Measurements from ENCODE around the gene GDAP2. TPM values are rescaled to one million over a fixed set of nuclear protein-coding genes. Genes with fewer than 3 reads are reported as not detected.

The GDAP2 gene, protein sequence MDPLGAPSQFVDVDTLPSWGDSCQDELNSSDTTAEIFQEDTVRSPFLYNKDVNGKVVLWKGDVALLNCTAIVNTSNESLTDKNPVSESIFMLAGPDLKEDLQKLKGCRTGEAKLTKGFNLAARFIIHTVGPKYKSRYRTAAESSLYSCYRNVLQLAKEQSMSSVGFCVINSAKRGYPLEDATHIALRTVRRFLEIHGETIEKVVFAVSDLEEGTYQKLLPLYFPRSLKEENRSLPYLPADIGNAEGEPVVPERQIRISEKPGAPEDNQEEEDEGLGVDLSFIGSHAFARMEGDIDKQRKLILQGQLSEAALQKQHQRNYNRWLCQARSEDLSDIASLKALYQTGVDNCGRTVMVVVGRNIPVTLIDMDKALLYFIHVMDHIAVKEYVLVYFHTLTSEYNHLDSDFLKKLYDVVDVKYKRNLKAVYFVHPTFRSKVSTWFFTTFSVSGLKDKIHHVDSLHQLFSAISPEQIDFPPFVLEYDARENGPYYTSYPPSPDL
- total RNA-seq = 10 to 100 TPM; 31.3 to 36.6 TPM

DNA sequence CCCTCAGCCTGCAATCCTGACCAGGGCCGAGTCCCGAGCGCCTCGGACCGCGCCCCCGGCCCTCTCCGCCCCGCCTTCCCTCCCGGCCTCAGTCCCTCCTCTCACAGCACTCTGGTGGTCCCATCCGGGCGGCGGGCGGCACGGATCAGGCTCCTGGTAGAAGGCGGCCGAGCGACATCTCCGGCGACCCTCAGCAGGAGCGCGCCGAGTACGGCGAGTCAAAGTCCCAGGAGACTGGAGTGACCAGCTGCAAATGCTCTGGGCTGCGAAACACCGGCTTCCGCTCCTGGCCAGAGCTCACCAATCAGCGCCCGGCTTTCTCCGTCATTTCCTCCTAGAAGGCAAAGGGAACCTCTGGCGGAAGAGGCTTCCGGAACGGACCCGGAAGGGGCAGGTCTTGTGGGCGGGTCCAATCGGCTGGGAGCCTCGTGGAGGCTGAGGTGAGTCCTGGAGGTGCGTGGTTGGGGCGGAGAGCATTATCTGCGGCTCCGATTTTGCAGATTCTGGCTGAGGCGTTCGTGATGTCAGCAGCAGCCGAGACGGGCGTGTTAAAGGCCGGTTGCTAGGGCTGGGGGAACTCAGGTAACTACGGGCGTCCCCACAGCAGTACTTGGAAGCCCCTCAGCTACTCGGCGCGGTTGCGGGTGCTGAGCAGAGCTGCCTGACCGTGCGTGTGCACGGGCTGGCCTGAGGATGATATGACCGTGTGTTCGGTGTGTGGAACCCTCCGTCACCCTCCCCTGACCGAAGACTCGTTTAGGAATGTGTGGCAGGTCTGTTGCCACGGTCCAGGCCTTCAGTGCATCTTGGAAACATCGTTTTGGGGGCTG is at the start of gene GDAP2, which contains the start of gene WDR3:
TSS of gene GDAP2 (minus strand) at position 279 of the 830 bp plus-strand sequence. CDS start 9,264 bp downstream, outside the sequence.
TSS of gene WDR3 (plus strand) at position 397 of the 830 bp plus-strand sequence. CDS start 3,581 bp downstream, outside the sequence.
- H3K27me3 Mint-ChIP-seq = no peaks in the 10 kb centered on the region
- H3K9me3 Mint-ChIP-seq = no peaks in the 10 kb centered on the region
- H3K36me3 Mint-ChIP-seq = peaks cover 5% of the 10 kb centered on the region
- peak; percentile 98 to 99 for ATAC-seq
- peak within 1 kb of the TSS; percentile 83 to 88 for H3K27ac Mint-ChIP-seq
- peak; percentile 97 for DNase-seq (ENCODE audit: low spot score)
- H3K4me3 Mint-ChIP-seq = peak within 1 kb of the TSS; percentile 99
- H3K4me1 Mint-ChIP-seq (ENCODE audit: low read depth in 2 of 2) = peaks cover 42 to 51% of the 10 kb centered on the region in 2 donors

DNA sequence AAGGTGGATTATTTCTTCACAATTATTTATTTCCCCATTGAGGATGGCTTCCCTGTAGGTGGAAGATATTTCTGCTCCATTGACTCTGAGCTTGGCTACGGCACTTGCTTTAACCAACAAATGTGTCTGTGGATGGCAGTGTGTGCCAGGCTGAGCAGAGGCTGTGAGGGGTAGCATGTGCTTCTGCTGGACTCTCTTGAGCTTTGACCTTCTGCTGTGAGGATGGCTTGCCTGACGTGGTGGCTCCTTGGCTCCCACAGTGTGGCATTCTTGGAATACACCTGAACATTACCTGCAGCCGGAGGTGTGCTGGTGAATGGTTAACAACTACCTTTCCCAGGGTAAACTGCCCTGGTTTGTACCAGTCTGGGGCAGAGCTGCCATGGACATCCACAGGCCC is 47.0 kb upstream of the GDAP2 start:
- H3K27me3 Mint-ChIP-seq = peaks cover 0 to 4% of the 10 kb centered on the region in 2 donors
- no peak overlapping the region for H3K27ac Mint-ChIP-seq
- H3K4me3 Mint-ChIP-seq = no peak overlapping the region
- no peaks in the 10 kb centered on the region for H3K9me3 Mint-ChIP-seq
- no peak for DNase-seq (ENCODE audit: low spot score)
- peak in 1 of 2 donors; percentile 40 for ATAC-seq
- H3K4me1 Mint-ChIP-seq (ENCODE audit: low read depth in 2 of 2) = no peaks in the 10 kb centered on the region
- no peaks in the 10 kb centered on the region for H3K36me3 Mint-ChIP-seq

DNA sequence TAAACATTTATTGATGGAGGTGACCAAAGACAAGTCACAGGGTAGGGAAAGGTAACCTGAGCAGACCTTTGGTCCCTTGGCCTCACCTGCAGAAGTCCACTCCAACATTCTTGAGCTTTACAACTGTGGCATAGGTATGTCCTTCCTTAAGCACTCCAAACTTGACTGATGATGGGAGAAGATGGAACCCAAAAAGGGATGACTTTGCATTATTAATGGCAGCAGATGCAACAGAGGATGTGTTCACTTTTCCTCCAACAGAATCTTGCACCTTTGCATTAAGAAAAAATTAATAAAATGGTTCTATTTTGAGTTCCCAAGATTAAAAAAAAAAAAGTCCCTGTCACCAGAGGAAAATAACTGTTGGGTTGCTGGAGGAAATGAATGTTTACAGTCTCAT is 42.4 kb upstream of the GDAP2 start:
- no peak for ATAC-seq
- DNase-seq (ENCODE audit: low spot score) = no peak
- Mint-ChIP-seq H3K4me3 (no peak overlapping the region), H3K27ac (no peak overlapping the region), H3K9me3 (no peaks in the 10 kb centered on the region), H3K27me3 (peaks cover 0 to 4% of the 10 kb centered on the region in 2 donors), H3K4me1 (ENCODE audit: low read depth in 2 of 2) (no peaks in the 10 kb centered on the region), H3K36me3 (no peaks in the 10 kb centered on the region)

DNA sequence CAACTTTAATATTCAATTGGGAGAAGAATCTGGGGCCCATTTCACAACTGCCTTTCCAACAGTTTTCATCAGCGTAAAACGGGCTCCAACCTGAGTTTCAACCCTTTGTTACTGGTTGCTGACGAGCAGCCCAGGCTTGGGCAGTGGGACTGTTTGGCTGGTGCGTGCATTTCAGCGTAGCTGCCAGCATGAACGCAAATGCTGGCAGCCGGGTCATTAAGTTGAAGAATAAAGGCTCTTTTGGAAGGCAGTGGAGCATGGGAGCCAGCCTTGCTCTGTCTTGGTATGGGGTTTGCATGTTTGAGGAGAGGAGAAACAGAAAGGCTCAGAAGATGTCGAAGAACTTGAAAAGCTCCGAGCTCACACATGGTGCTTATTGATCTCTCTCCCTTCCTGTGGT is 40.8 kb upstream of the GDAP2 start:
- no peaks in the 10 kb centered on the region for H3K4me1 Mint-ChIP-seq (ENCODE audit: low read depth in 2 of 2)
- no peak overlapping the region for H3K4me3 Mint-ChIP-seq
- DNase-seq (ENCODE audit: low spot score) (no peak), ATAC-seq (no peak)
- H3K36me3 Mint-ChIP-seq = no peaks in the 10 kb centered on the region
- no peak overlapping the region for H3K27ac Mint-ChIP-seq
- no peaks in the 10 kb centered on the region for H3K9me3 Mint-ChIP-seq
- peaks cover 0 to 2% of the 10 kb centered on the region in 2 donors for H3K27me3 Mint-ChIP-seq

DNA sequence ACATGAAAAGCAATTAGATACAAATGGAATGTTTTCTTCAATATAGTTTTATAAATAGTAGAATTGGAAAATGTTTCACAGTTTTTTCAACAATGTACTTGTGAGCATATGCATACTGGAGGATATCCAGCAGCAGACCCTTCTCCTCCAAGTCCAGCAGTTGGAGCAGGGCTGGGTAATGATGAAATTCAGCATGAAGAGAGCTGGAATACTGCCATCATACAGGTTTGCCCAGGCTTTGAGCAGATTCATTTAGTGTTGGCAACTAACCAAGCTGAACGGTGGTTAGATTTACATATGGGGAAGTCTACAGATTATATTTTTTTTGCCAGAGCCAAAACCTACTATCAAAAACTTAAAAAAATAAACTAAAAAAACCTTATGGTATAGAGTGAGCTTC is 38.5 kb upstream of the GDAP2 start:
- Mint-ChIP-seq H3K27me3 (no peaks in the 10 kb centered on the region), H3K4me1 (ENCODE audit: low read depth in 2 of 2) (no peaks in the 10 kb centered on the region), H3K36me3 (no peaks in the 10 kb centered on the region), H3K27ac (no peak overlapping the region), H3K4me3 (no peak overlapping the region), H3K9me3 (no peaks in the 10 kb centered on the region)
- DNase-seq (ENCODE audit: low spot score) (no peak), ATAC-seq (no peak)

DNA sequence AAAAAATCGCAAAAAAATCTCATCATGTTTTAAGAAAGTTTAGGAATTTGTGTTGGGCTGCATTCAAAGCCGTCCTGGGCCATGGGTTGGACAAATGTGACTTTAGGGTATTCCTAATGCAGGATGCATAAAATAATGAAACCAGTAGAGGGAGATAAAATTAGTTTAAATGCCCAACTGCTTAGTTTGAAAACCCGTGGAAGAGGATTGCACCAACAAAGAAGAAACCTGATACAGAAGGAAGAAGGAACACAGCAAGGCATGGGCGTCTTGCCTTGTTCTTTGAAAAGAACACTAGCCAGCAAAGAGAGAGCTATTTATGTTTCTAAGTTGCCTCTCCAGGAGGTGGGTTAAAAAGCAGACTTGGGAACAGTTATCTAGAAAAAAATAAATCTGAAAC is 38.1 kb upstream of the GDAP2 start:
- DNase-seq (ENCODE audit: low spot score) (no peak), ATAC-seq (no peak)
- H3K4me3 Mint-ChIP-seq = no peak overlapping the region
- no peaks in the 10 kb centered on the region for H3K9me3 Mint-ChIP-seq
- no peaks in the 10 kb centered on the region for H3K36me3 Mint-ChIP-seq
- no peaks in the 10 kb centered on the region for H3K27me3 Mint-ChIP-seq
- no peaks in the 10 kb centered on the region for H3K4me1 Mint-ChIP-seq (ENCODE audit: low read depth in 2 of 2)
- no peak overlapping the region for H3K27ac Mint-ChIP-seq

DNA sequence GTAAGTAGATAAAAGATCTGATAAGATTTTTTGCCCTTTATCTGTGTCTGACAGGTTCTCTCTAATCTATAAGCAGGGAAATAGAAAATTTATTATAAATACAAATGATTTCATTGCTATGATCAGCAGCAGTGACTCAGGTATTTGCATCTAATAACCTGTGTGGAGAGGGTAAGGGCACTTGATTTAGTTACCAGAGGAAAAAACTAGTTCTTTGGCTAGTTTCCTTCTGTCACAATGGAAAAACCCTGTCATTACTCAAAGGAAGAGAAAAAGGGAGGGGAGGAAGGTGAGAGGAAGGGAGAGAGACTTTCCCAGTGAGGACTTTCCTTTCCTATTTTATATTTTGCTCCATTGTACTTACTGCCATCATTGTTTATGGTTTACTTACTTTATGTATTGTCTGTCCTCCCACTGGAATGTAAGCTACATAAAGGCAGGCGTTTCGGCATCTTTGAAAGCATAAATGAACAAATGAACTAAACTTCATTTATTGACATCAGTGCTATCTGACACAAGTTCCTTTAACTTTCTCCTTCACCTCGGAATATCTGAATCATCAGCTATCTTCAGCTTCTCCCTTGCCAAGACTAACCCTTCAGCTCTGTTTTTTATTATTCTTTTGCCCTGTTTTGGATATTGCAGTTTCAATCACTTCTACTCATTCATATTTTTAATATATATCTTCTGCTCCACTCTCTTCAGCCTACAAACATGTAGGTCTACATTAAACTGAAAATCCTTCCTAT is 35.0 kb upstream of the GDAP2 start:
- Mint-ChIP-seq H3K36me3 (peaks cover 4% of the 10 kb centered on the region), H3K27ac (no peak overlapping the region)

DNA sequence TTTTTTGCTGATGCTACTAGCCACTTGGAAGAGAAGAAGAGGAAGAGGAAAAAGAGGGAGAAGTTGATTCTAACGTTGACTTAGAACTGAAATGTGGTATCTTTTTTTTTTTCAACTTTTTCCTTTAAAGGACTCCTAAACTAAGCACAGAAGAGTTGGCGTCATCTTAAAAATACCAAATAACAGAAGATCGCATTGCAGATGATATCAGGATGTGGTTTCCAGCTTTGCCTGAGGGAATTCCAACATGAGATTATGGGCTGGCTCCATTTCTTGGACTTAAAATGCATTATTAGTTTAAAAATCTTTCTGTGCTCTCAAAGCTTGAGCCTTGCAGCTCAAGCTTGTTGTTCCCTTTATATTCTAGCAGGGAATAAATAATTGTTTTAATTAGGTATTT is 29.9 kb upstream of the GDAP2 start:
- peaks cover 21% of the 10 kb centered on the region for H3K36me3 Mint-ChIP-seq
- ATAC-seq (no peak), DNase-seq (ENCODE audit: low spot score) (no peak)
- H3K4me3 Mint-ChIP-seq = no peak overlapping the region
- H3K9me3 Mint-ChIP-seq = no peaks in the 10 kb centered on the region
- no peak overlapping the region for H3K27ac Mint-ChIP-seq
- no peaks in the 10 kb centered on the region for H3K27me3 Mint-ChIP-seq
- no peaks in the 10 kb centered on the region for H3K4me1 Mint-ChIP-seq (ENCODE audit: low read depth in 2 of 2)

More for the DNA sequence above, 35.0 kb upstream of the GDAP2 start:
- H3K27me3 Mint-ChIP-seq = no peaks in the 10 kb centered on the region
- DNase-seq (ENCODE audit: low spot score) (no peak), ATAC-seq (no peak)
- H3K9me3 Mint-ChIP-seq = no peaks in the 10 kb centered on the region
- H3K4me1 Mint-ChIP-seq (ENCODE audit: low read depth in 2 of 2) = no peaks in the 10 kb centered on the region
- no peak overlapping the region for H3K4me3 Mint-ChIP-seq

DNA sequence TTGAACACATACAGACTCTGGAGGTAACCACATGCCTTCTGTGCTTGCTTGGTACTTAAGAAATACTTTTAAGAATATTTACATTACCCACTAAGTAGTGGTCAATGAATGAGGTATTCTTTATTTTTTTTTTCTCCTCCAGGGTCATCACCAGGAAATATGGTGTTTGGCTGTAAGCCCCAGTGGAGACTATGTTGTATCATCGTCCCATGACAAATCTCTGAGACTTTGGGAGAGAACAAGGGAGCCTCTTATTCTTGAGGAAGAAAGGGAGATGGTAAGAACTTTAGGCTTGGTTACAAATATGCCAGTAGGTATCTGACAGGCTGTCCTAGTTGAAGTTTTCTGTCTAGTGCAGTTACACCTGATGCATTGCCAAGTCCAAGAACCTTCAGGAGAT is 23.0 kb upstream of the GDAP2 start:
- DNase-seq (ENCODE audit: low spot score) = no peak
- Mint-ChIP-seq H3K27ac (no peak overlapping the region), H3K9me3 (no peaks in the 10 kb centered on the region), H3K4me3 (no peak overlapping the region), H3K27me3 (no peaks in the 10 kb centered on the region), H3K36me3 (peaks cover 34% of the 10 kb centered on the region), H3K4me1 (ENCODE audit: low read depth in 2 of 2) (no peaks in the 10 kb centered on the region)
- no peak for ATAC-seq

DNA sequence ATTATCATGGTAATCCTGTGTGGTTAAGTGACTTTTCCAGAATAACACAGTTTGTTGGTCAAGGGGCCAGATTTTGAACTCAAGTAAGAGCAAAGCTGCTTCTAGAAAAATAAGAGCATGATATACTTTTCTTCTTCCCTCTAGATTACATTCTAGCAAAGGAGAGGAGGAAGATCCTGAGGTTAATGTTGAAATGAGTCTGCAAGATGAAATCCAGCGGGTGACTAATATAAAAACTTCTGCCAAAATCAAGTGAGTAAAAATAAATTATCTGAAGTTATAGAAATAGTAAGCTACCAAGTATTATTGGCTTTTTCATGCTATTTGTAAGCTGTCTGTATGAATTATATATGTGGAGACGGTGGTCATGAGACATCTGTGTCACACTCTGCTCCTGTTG is 12.9 kb upstream of the GDAP2 start:
- Mint-ChIP-seq H3K27me3 (no peaks in the 10 kb centered on the region), H3K9me3 (no peaks in the 10 kb centered on the region), H3K4me1 (ENCODE audit: low read depth in 2 of 2) (peaks cover 4 to 5% of the 10 kb centered on the region in 2 donors), H3K36me3 (peaks cover 49% of the 10 kb centered on the region), H3K27ac (no peak overlapping the region), H3K4me3 (no peak overlapping the region)
- no peak for DNase-seq (ENCODE audit: low spot score)
- ATAC-seq = no peak

DNA sequence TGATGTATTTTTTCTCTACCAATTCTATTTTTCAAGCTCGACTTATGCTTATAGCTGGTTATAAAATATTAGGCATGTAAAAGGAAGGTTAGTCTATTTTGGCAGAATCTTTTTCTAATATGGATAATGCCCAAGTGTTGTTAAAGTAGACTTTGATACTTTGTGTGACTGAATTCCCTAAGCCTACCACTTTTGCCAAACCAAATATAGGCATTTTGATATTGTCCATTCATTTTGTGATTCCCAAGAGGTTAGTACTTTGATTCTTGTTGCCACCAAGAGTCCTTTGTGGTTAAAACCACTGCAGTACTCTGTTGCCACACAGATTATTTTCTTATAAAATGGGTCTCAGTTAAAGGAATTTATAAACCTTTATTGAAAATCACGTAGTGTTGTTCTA is 4.3 kb upstream of the GDAP2 start:
- Mint-ChIP-seq H3K36me3 (peaks cover 15% of the 10 kb centered on the region), H3K9me3 (no peaks in the 10 kb centered on the region), H3K4me1 (ENCODE audit: low read depth in 2 of 2) (peaks cover 33 to 38% of the 10 kb centered on the region in 2 donors), H3K27ac (no peak overlapping the region), H3K4me3 (no peak overlapping the region), H3K27me3 (no peaks in the 10 kb centered on the region)
- no peak for DNase-seq (ENCODE audit: low spot score)
- ATAC-seq = no peak

DNA sequence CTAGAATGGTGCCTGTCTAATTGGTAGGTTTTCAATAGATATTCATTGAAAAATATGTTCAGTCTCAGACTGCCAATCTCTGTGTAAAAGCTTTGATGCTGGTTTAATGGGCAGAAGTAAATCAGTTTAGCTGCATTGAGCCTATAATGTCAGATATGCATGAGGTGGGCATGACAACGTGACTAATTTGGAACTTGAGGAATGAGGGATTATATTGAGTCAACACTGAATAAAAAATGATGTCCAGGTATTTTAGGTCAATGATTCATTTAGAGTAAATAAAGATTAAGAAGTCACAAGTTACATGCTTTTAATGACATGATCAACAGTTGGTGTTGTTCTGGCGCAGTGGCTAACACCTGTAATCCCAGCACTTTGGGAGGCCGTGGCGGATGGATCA is 3.2 kb upstream of the GDAP2 start:
- Mint-ChIP-seq H3K4me1 (ENCODE audit: low read depth in 2 of 2) (peaks cover 38 to 44% of the 10 kb centered on the region in 2 donors), H3K9me3 (no peaks in the 10 kb centered on the region), H3K4me3 (peak overlapping the region; percentile 18), H3K27ac (no peak overlapping the region), H3K36me3 (peaks cover 7% of the 10 kb centered on the region), H3K27me3 (no peaks in the 10 kb centered on the region)
- ATAC-seq = no peak
- no peak for DNase-seq (ENCODE audit: low spot score)

DNA sequence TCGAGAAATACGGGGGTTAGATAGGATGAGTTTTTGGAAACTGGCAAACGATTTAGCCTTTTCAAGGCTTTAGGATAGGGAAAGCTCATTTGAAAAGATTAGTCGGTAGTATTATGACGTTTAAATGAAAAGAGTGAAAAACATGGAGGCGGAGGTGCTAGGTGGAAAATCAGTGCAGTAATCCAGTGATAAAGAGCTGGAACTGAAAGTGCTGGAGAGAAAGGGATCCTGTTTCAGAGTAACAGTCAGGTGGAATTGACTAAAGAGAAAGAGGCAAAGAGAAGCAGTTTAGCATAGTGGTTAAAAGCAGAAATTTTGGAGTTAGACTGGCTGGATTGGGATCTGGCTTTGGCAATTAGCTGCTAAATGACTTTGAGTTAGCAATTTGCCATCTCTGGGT is 1.1 kb upstream of the GDAP2 start:
- Mint-ChIP-seq H3K36me3 (peaks cover 5% of the 10 kb centered on the region), H3K4me3 (peak overlapping the region; percentile 99), H3K27ac (peak overlapping the region; percentile 83 to 88), H3K9me3 (no peaks in the 10 kb centered on the region), H3K4me1 (ENCODE audit: low read depth in 2 of 2) (peaks cover 43 to 51% of the 10 kb centered on the region in 2 donors), H3K27me3 (no peaks in the 10 kb centered on the region)
- DNase-seq (ENCODE audit: low spot score) (no peak), ATAC-seq (no peak)

Data from natural killer cell treated with Interleukin-12 subunit alpha and Interleukin-12 subunit beta and Interleukin-15 and Interleukin-18, amount 100 ng/mL, for 72 hours (primary cell).